CD4-positive, CD25-positive, alpha-beta regulatory T cell (primary cell): ENCODE results near the gene APBA2. TPM values are rescaled to one million over a fixed set of nuclear protein-coding genes. Genes with fewer than 3 reads are reported as not detected.
"Not testable (repeated sequence)": the region's sequence is repeated elsewhere in the genome, so short reads cannot be mapped to it uniquely, and the experiment has no call there.

Experiments
- ATAC-seq, 2 donors: fragments of 150-1000 bp; cut with Tn5 transposase; one replicate each; pipeline ENCODE4 v1.10.0; 2021; ENCODE audit warnings: low read depth in 2 of 2, moderate number of reproducible peaks in 2 of 2, moderate library complexity in 1 of 2
- DNase-seq, 3 donors: peaks; one replicate each; pipeline versions ENCODE4 v3.0.0 to v3.0.0-alpha.2; 2012 to 2022; ENCODE audit warnings: mixed read lengths in 1 of 3
- H3K27ac ChIP-seq: one replicate; pipeline ENCODE4 v1.7.0; 2013; ENCODE audit warnings: mild to moderate bottlenecking, low read length; ENCODE audit not compliant: insufficient read depth, poor library complexity, severe bottlenecking
- H3K27me3 ChIP-seq: one replicate; pipeline ENCODE4 v1.7.0; 2013; ENCODE audit warnings: low read length; ENCODE audit not compliant: control insufficient read depth, insufficient read depth
- H3K36me3 ChIP-seq: one replicate; pipeline ENCODE4 v1.7.0; 2013; ENCODE audit warnings: mild to moderate bottlenecking, low read length, moderate library complexity; ENCODE audit not compliant: control insufficient read depth, insufficient read depth
- H3K4me1 ChIP-seq: 2 replicates; pipeline ENCODE4 v1.7.0; 2013; ENCODE audit warnings: mild to moderate bottlenecking, low read length; ENCODE audit not compliant: insufficient read depth, control insufficient read depth, poor library complexity, severe bottlenecking
- H3K4me3 ChIP-seq: one replicate; pipeline ENCODE4 v1.7.0; 2013; ENCODE audit warnings: low read depth, mild to moderate bottlenecking, low read length, moderate library complexity
- H3K9me3 ChIP-seq, 2 experiments: 1 replicate in 1 of 2; 2 replicates in 1 of 2; pipeline ENCODE4 v1.7.0; 2013; ENCODE audit warnings: low read length in 2 of 2, mild to moderate bottlenecking in 1 of 2, moderate library complexity in 1 of 2; ENCODE audit not compliant: control insufficient read depth in 2 of 2
- H3K27ac Mint-ChIP-seq, 3 donors: one replicate each; pipeline ENCODE4 v1.8.0; 2020 to 2022; ENCODE audit warnings: mild to moderate bottlenecking in 3 of 3, mixed read lengths in 3 of 3, moderate library complexity in 2 of 3
- H3K27me3 Mint-ChIP-seq: one replicate; pipeline ENCODE4 v1.8.0; 2022; ENCODE audit warnings: mild to moderate bottlenecking, mixed read lengths
- H3K36me3 Mint-ChIP-seq: one replicate; pipeline ENCODE4 v1.8.0; 2020; ENCODE audit warnings: mixed read lengths
- H3K4me1 Mint-ChIP-seq, 4 donors: one replicate each; pipeline ENCODE4 v1.8.0; 2020 to 2022; ENCODE audit warnings: mixed read lengths in 4 of 4, mild to moderate bottlenecking in 1 of 4
- H3K4me3 Mint-ChIP-seq, 4 donors: one replicate each; pipeline ENCODE4 v1.8.0; 2020 to 2022; ENCODE audit warnings: mild to moderate bottlenecking in 4 of 4, mixed read lengths in 4 of 4, moderate library complexity in 3 of 4
- H3K9me3 Mint-ChIP-seq, 7 donors: one replicate each; pipeline ENCODE4 v1.8.0; 2020 to 2022; ENCODE audit warnings: mixed read lengths in 7 of 7, mild to moderate bottlenecking in 3 of 7, moderate library complexity in 2 of 7
- polyA plus RNA-seq, 4 donors: library from polyadenylated mRNA; unstranded; fragments of 300-500 nt; fragmentation: Illumina TruSeq; gene quantifications; one replicate each; pipeline ENCODE4 v1.2.3, GENCODE V29; 2021
- total RNA-seq: library from RNA; stranded (reverse); gene quantifications from one replicate; pipeline ENCODE4 v1.2.3, GENCODE V29; 2022

APBA2 gene
- total and polyA plus RNA-seq, 5 donors from 2014 or later, result 8.6 to 24.2 (median 13.9) TPM

GRCh38 chr15:28849271-28849670, 36.5 kb upstream of the APBA2 start:
- not testable (repeated sequence) for H3K4me3 Mint-ChIP-seq, H3K27me3 ChIP-seq, H3K27me3 Mint-ChIP-seq, H3K4me3 ChIP-seq, H3K36me3 Mint-ChIP-seq, H3K4me1 ChIP-seq, H3K9me3 ChIP-seq, H3K4me1 Mint-ChIP-seq, ATAC-seq, H3K36me3 ChIP-seq, H3K27ac ChIP-seq, DNase-seq, H3K27ac Mint-ChIP-seq, H3K9me3 Mint-ChIP-seq

GRCh38 chr15:28849766-28850165, 36.0 kb upstream of the APBA2 start:
- not testable (repeated sequence) for ATAC-seq, H3K9me3 ChIP-seq, H3K4me1 Mint-ChIP-seq, H3K36me3 ChIP-seq, H3K4me3 Mint-ChIP-seq, H3K4me3 ChIP-seq, H3K9me3 Mint-ChIP-seq, H3K27ac ChIP-seq, H3K36me3 Mint-ChIP-seq, DNase-seq, H3K27me3 ChIP-seq, H3K27me3 Mint-ChIP-seq, H3K4me1 ChIP-seq, H3K27ac Mint-ChIP-seq

- H3K4me1 Mint-ChIP-seq, H3K4me3 ChIP-seq, H3K9me3 Mint-ChIP-seq, H3K4me3 Mint-ChIP-seq, H3K36me3 Mint-ChIP-seq, H3K27ac ChIP-seq, H3K27me3 ChIP-seq, DNase-seq, H3K27ac Mint-ChIP-seq, H3K36me3 ChIP-seq, H3K27me3 Mint-ChIP-seq, H3K4me1 ChIP-seq, ATAC-seq, H3K9me3 ChIP-seq: not testable (repeated sequence)
Measured at GRCh38 chr15:28853654-28854053, 32.1 kb upstream of the APBA2 start.

GRCh38 chr15:28854578-28854977, 31.2 kb upstream of the APBA2 start:
- H3K4me3 Mint-ChIP-seq, H3K27ac ChIP-seq, H3K27me3 Mint-ChIP-seq, ATAC-seq, DNase-seq, H3K9me3 Mint-ChIP-seq, H3K36me3 ChIP-seq, H3K27me3 ChIP-seq, H3K36me3 Mint-ChIP-seq, H3K4me1 ChIP-seq, H3K9me3 ChIP-seq, H3K4me3 ChIP-seq, H3K27ac Mint-ChIP-seq, H3K4me1 Mint-ChIP-seq: not testable (repeated sequence)

- Mint-ChIP-seq H3K27me3 (no peaks in the 10 kb centered on the region), H3K4me3 (no peak overlapping the region), H3K4me1 (no peaks in the 10 kb centered on the region), H3K27ac (no peak overlapping the region), H3K36me3 (no peaks in the 10 kb centered on the region), H3K9me3 (no peaks in the 10 kb centered on the region)
- Histone ChIP-seq H3K27me3 (no peaks in the 10 kb centered on the region), H3K4me3 (no peak overlapping the region), H3K27ac (no peak overlapping the region), H3K4me1 (no peaks in the 10 kb centered on the region), H3K9me3 (no peaks in the 10 kb centered on the region), H3K36me3 (no peaks in the 10 kb centered on the region)
- no peak for ATAC-seq
- no peak for DNase-seq
Measured at GRCh38 chr15:28861031-28861534, 24.7 kb upstream of the APBA2 start.

GRCh38 chr15:28861589-28862293, 24.0 kb upstream of the APBA2 start:
- not testable (repeated sequence) for H3K9me3 Mint-ChIP-seq, H3K27me3 ChIP-seq, ATAC-seq, H3K4me1 Mint-ChIP-seq, H3K4me1 ChIP-seq, H3K4me3 ChIP-seq, H3K27ac Mint-ChIP-seq, H3K9me3 ChIP-seq, H3K4me3 Mint-ChIP-seq, H3K36me3 ChIP-seq, H3K27ac ChIP-seq, H3K36me3 Mint-ChIP-seq, H3K27me3 Mint-ChIP-seq, DNase-seq

GRCh38 chr15:28868744-28869345, 16.9 kb upstream of the APBA2 start:
- Mint-ChIP-seq H3K27ac (no peak overlapping the region), H3K9me3 (no peaks in the 10 kb centered on the region), H3K4me3 (no peak overlapping the region), H3K27me3 (no peaks in the 10 kb centered on the region), H3K4me1 (no peaks in the 10 kb centered on the region), H3K36me3 (no peaks in the 10 kb centered on the region)
- ATAC-seq (no peak), DNase-seq (no peak)
- H3K27ac ChIP-seq, result no peak overlapping the region
- no peaks in the 10 kb centered on the region for H3K9me3 ChIP-seq
- H3K36me3 ChIP-seq, result no peaks in the 10 kb centered on the region
- no peaks in the 10 kb centered on the region for H3K4me1 ChIP-seq
- no peak overlapping the region for H3K4me3 ChIP-seq
- H3K27me3 ChIP-seq, result no peaks in the 10 kb centered on the region

- Histone ChIP-seq H3K27ac (no peak overlapping the region), H3K36me3 (no peaks in the 10 kb centered on the region), H3K27me3 (no peaks in the 10 kb centered on the region), H3K9me3 (no peaks in the 10 kb centered on the region), H3K4me1 (no peaks in the 10 kb centered on the region), H3K4me3 (no peak overlapping the region)
- ATAC-seq, result no peak
- peaks cover 0 to 2% (median 0%) of the 10 kb centered on the region in 4 donors for H3K4me1 Mint-ChIP-seq
- no peak overlapping the region for H3K27ac Mint-ChIP-seq
- no peaks in the 10 kb centered on the region for H3K27me3 Mint-ChIP-seq
- H3K9me3 Mint-ChIP-seq, result no peaks in the 10 kb centered on the region
- DNase-seq, result no peak
- H3K4me3 Mint-ChIP-seq, result no peak overlapping the region
- no peaks in the 10 kb centered on the region for H3K36me3 Mint-ChIP-seq
Measured at GRCh38 chr15:28871168-28871567, 14.6 kb upstream of the APBA2 start.
